Hepatocyte (in vitro differentiated cells): ENCODE measurements around the gene FASTK. TPM values are rescaled to one million over a fixed set of nuclear protein-coding genes. Genes with fewer than 3 reads are reported as not detected.

ENCODE experiments used
- DNase-seq: peaks from one replicate; pipeline ENCODE4 v3.0.0-alpha.2; 2016; ENCODE audit warnings: low spot score
- H2AFZ ChIP-seq: fragments of 200-600 bp; sonication (generic); 2 replicates; pipeline ENCODE4 v1.6.0; 2016; ENCODE audit warnings: antibody characterized with exemption, mild to moderate bottlenecking
- H3K27ac ChIP-seq: fragments of 200-600 bp; sonication (generic); 2 replicates; pipeline ENCODE4 v1.5.1; 2016; ENCODE audit warnings: mild to moderate bottlenecking
- H3K27me3 ChIP-seq: fragments of 200-600 bp; sonication (generic); 2 replicates; pipeline ENCODE4 v1.6.1; 2016
- H3K36me3 ChIP-seq: fragments of 200-600 bp; sonication (generic); replicated peaks from 2 replicates; pipeline ENCODE4 v1.5.1; 2016; ENCODE audit warnings: low read depth; ENCODE audit not compliant: insufficient read depth
- H3K4me1 ChIP-seq: fragments of 200-600 bp; sonication (generic); 2 replicates; pipeline ENCODE4 v1.5.1; 2016; ENCODE audit warnings: mild to moderate bottlenecking, moderate library complexity; ENCODE audit not compliant: insufficient read depth
- H3K4me2 ChIP-seq: fragments of 200-600 bp; sonication (generic); 2 replicates; pipeline ENCODE4 v1.6.0; 2016
- H3K4me3 ChIP-seq: fragments of 200-600 bp; sonication (generic); 2 replicates; pipeline ENCODE4 v1.5.1; 2016; ENCODE audit warnings: mild to moderate bottlenecking
- H3K79me2 ChIP-seq: fragments of 200-600 bp; sonication (generic); 2 replicates; pipeline ENCODE4 v1.6.0; 2017; ENCODE audit warnings: mild to moderate bottlenecking
- H3K9me2 ChIP-seq: fragments of 200-600 bp; sonication (generic); replicated peaks from 2 replicates; pipeline ENCODE4 v1.6.0; 2017; ENCODE audit warnings: mild to moderate bottlenecking; ENCODE audit not compliant: insufficient read depth
- H3K9me3 ChIP-seq: fragments of 200-600 bp; sonication (generic); 2 replicates; pipeline ENCODE4 v1.5.1; 2016; ENCODE audit warnings: low read depth, mild to moderate bottlenecking
- H4K20me1 ChIP-seq: fragments of 200-600 bp; sonication (generic); 2 replicates; pipeline ENCODE4 v1.6.0; 2016; ENCODE audit warnings: mild to moderate bottlenecking; ENCODE audit not compliant: insufficient read depth, poor library complexity, severe bottlenecking
- EZH2 ChIP-seq: fragments of 200-600 bp; sonication (generic); IDR thresholded peaks from 2 replicates; pipeline ENCODE4 v1.6.1; 2016; ENCODE audit warnings: antibody characterized with exemption, mild to moderate bottlenecking, borderline replicate concordance
- EZH2phosphoT487 ChIP-seq: fragments of 200-600 bp; sonication (generic); IDR thresholded peaks from one replicate; pipeline ENCODE4 v1.6.1; 2018; ENCODE audit warnings: antibody characterized with exemption, mild to moderate bottlenecking, low read depth, moderate library complexity; ENCODE audit not compliant: unreplicated experiment, severe bottlenecking
- WGBS: methylation state at CpG from one replicate; pipeline ENCODE4 v1.1.6; 2016; ENCODE audit warnings: low lambda C conversion rate; ENCODE audit errors: missing lambda C conversion rate; 5-methylcytosine and 5-hydroxymethylcytosine counted together
- polyA plus RNA-seq: library from polyadenylated mRNA; unstranded; fragments of >200 nt; fragmentation: Nextera tagmentation; extraction: Ambion mirVana; gene quantifications from 2 replicates; pipeline ENCODE4 v1.2.1, GENCODE V29; 2016
- total RNA-seq: library from RNA; depleted of rRNA; stranded (reverse); fragments of >200 nt; gene quantifications from 2 replicates; pipeline ENCODE4 v1.2.3, GENCODE V29; 2014
- TF ChIP-seq, protein P1 (sequence below): fragments of 200-600 bp; sonication (generic); IDR thresholded peaks from 2 replicates; pipeline ENCODE4 v1.5.1; 2016; ENCODE audit warnings: antibody characterized with exemption, mild to moderate bottlenecking; ENCODE audit not compliant: poor library complexity

Gene FASTK
- total and polyA plus RNA-seq, 2 experiments from 2014 or later, result 105 to 193 TPM

DNA sequence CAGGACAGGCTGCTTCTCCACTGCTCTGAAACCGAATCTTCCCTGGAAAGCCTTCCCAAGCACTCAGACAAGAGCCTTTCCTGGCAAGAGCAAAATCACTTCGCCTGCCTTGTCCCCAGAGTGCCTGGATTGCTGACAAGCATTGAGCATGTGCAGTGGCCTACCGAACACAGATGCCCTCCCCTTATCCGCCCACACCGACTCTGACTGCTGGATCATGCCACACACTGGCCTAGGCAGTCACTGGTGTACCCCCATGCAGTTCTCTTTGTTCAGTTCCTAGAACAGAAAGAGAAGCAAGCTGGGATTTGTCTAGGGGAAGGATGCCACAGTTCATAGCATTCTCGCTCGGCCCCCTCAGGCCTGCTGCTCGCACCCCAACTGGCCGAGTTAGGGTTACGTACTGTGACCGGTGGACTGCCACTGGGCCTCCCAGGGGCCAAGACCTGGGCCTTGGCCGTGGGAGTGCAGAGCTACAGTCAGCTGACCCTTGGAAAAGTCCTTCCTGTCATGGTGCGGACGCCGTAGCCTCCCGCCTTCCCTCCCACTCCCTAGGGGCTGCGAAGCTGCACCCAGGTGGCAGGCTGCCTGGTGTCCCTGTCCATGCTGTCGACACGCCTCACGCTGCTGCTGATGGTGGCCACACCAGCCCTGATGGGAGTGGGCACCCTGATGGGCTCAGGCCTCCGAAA is 45.4 kb downstream of the FASTK start:
- H3K27me3 ChIP-seq, result no peaks in the 10 kb centered on the region
- peaks cover 16% of the 10 kb centered on the region for H3K4me1 ChIP-seq
- no peaks in the 10 kb centered on the region for H3K9me2 ChIP-seq
- H3K27ac ChIP-seq, result no peak overlapping the region
- H3K9me3 ChIP-seq, result no peaks in the 10 kb centered on the region
- H3K79me2 ChIP-seq, result peaks cover under 1% of the 10 kb centered on the region
- H3K36me3 ChIP-seq, result no peaks in the 10 kb centered on the region
- no peak overlapping the region for H3K4me3 ChIP-seq
- no peak overlapping the region for H3K4me2 ChIP-seq
- WGBS, result 93% methylated on average over 21 of the region's 21 CpGs
- DNase-seq, result no peak
- no peak overlapping the region for H2AFZ ChIP-seq
- H4K20me1 ChIP-seq, result no peaks in the 10 kb centered on the region
- TF ChIP-seq, protein P1, sequence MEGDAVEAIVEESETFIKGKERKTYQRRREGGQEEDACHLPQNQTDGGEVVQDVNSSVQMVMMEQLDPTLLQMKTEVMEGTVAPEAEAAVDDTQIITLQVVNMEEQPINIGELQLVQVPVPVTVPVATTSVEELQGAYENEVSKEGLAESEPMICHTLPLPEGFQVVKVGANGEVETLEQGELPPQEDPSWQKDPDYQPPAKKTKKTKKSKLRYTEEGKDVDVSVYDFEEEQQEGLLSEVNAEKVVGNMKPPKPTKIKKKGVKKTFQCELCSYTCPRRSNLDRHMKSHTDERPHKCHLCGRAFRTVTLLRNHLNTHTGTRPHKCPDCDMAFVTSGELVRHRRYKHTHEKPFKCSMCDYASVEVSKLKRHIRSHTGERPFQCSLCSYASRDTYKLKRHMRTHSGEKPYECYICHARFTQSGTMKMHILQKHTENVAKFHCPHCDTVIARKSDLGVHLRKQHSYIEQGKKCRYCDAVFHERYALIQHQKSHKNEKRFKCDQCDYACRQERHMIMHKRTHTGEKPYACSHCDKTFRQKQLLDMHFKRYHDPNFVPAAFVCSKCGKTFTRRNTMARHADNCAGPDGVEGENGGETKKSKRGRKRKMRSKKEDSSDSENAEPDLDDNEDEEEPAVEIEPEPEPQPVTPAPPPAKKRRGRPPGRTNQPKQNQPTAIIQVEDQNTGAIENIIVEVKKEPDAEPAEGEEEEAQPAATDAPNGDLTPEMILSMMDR, result no peak
- TF ChIP-seq EZH2, result no peak
- no peak for TF ChIP-seq EZH2phosphoT487

DNA sequence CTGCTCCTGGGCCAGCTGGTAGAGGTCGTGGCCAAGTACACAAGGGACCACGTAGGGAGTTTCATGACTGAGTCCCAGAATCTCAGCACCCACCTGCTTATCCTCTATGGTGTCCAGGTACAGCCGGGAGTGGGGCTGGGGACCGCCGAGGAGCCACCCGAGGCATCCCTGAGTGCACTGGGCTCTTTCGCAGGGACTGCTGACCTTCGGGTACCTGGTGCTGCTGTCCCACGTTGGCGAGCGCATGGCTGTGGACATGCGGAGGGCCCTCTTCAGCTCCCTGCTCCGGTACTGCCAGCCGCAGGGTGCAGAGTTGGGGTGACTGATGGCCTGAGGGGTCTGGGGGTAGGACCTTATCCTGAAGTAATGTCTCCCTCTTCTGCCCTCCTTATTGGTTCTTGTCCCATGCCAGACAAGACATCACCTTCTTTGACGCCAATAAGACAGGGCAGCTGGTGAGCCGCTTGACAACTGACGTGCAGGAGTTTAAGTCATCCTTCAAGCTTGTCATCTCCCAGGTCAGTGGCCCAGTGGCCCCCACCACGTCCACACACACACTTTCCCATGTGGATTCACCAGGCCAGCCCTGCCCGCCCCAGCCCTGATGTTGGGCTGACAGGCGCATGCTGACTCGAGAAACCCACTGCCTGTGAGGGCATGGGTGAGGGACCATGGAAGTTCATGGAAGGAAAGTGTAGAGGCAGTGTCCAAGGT is 46.1 kb downstream of the FASTK start:
- TF ChIP-seq, protein P1, result no peak
- TF ChIP-seq EZH2phosphoT487 (no peak), EZH2 (no peak)

DNA sequence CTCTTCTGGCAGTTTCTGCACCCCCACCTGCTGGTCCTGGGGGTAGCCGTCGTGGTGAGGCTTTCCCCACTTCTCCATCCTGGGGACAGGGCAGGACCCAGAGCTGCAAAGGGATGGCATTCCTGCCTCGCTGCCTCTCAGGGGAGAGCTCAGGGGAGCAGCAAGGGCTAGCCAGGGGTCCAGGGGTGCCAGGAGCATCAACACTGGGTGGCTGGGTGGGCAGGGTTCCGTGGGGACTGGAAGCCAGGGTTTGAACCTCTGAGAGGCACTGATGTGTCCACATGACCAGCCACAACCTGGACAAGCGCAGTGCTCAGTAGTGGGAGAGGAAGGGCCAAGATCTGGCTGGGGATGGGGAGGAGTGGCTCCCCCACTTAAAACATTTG is 46.8 kb downstream of the FASTK start:
- no peak overlapping the region for H2AFZ ChIP-seq
- H4K20me1 ChIP-seq, result no peaks in the 10 kb centered on the region
- no peaks in the 10 kb centered on the region for H3K27me3 ChIP-seq
- no peaks in the 10 kb centered on the region for H3K9me3 ChIP-seq
- 95% methylated on average over 5 of the region's 5 CpGs for WGBS
- H3K9me2 ChIP-seq, result no peaks in the 10 kb centered on the region
- H3K4me1 ChIP-seq, result peaks cover 12% of the 10 kb centered on the region
- no peaks in the 10 kb centered on the region for H3K36me3 ChIP-seq
- peaks cover 12% of the 10 kb centered on the region for H3K79me2 ChIP-seq
- no peak for TF ChIP-seq EZH2
- no peak for TF ChIP-seq EZH2phosphoT487
- TF ChIP-seq, protein P1, result no peak
- no peak overlapping the region for H3K4me2 ChIP-seq
- H3K4me3 ChIP-seq, result no peak overlapping the region
- no peak for DNase-seq
- H3K27ac ChIP-seq, result no peak overlapping the region

More for the DNA sequence above, 46.1 kb downstream of the FASTK start:
- H3K79me2 ChIP-seq, result peaks cover 7% of the 10 kb centered on the region
- WGBS, result 97% methylated on average over 21 of the region's 21 CpGs
- H3K9me3 ChIP-seq, result no peaks in the 10 kb centered on the region
- H3K36me3 ChIP-seq, result no peaks in the 10 kb centered on the region
- H3K27ac ChIP-seq, result no peak overlapping the region
- H3K4me2 ChIP-seq, result no peak overlapping the region
- no peak overlapping the region for H2AFZ ChIP-seq
- DNase-seq, result no peak
- peaks cover 10% of the 10 kb centered on the region for H3K4me1 ChIP-seq
- no peaks in the 10 kb centered on the region for H3K27me3 ChIP-seq
- no peaks in the 10 kb centered on the region for H4K20me1 ChIP-seq
- H3K9me2 ChIP-seq, result no peaks in the 10 kb centered on the region
- no peak overlapping the region for H3K4me3 ChIP-seq
